Chondrocyte (in vitro differentiated cells): Measurements from ENCODE around the gene AFAP1L2. TPM values are rescaled to one million over a fixed set of nuclear protein-coding genes. Genes with fewer than 3 reads are reported as not detected.

ENCODE experiments used
- DNase-seq: peaks from one replicate; pipeline ENCODE4 v3.0.0; 2021; ENCODE audit warnings: mixed read lengths, low spot score
- H3K27ac Mint-ChIP-seq: one replicate; pipeline ENCODE4 v1.8.0; 2021; ENCODE audit warnings: mild to moderate bottlenecking, moderate library complexity, mixed read lengths; ENCODE audit not compliant: unreplicated experiment
- H3K27me3 Mint-ChIP-seq: 2 replicates; pipeline ENCODE4 v1.8.0; 2021; ENCODE audit warnings: low read depth, mixed read lengths
- H3K36me3 Mint-ChIP-seq: 2 replicates; pipeline ENCODE4 v1.8.0; 2021; ENCODE audit warnings: low read depth, mixed read lengths
- H3K4me1 Mint-ChIP-seq: 2 replicates; pipeline ENCODE4 v1.8.0; 2021; ENCODE audit warnings: low read depth, mild to moderate bottlenecking, mixed read lengths
- H3K4me3 Mint-ChIP-seq: one replicate; pipeline ENCODE4 v1.8.0; 2021; ENCODE audit warnings: mild to moderate bottlenecking, moderate library complexity, mixed read lengths; ENCODE audit not compliant: unreplicated experiment
- H3K9me3 Mint-ChIP-seq: 2 replicates; pipeline ENCODE4 v1.8.0; 2021; ENCODE audit warnings: low read depth, mixed read lengths
- total RNA-seq: library from RNA; stranded (reverse); gene quantifications from 3 replicates; pipeline ENCODE4 v1.2.1, GENCODE V29; 2021
- TF ChIP-seq, protein P1 (sequence below): fragments of 200-600 bp; sonication (generic); IDR thresholded peaks from 2 replicates; pipeline ENCODE4 v1.5.0; 2021; ENCODE audit warnings: antibody characterized with exemption, mild to moderate bottlenecking, moderate library complexity

The AFAP1L2 gene
- total RNA-seq, 1 donor from 2014 or later = 2.9 TPM

DNA sequence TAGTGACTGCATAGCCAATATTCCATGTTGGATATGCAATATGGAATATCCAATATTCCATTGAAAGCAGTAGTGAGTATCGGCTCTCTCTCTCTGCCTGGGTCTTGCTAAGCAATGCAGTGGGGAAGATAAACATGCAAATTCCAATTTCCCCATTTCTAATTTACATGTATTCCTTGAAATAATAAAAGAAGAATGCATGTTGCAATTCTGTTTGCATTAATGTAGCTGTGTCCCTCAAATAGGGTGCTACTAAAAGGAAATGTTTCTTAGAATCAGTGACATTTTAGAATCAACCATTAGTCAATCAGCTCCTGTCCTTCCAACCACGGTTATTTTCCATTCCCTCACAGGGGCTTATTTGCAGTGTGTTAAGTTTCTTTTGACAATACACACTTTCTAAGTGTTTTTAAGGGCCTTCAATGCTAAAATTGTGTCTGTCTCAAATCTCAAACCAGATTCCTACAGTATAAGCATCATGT is 46.7 kb downstream of the AFAP1L2 start:
- DNase-seq = no peak
- no peak overlapping the region for H3K27ac Mint-ChIP-seq
- peaks cover 45% of the 10 kb centered on the region for H3K4me1 Mint-ChIP-seq
- no peaks in the 10 kb centered on the region for H3K36me3 Mint-ChIP-seq
- H3K27me3 Mint-ChIP-seq = no peaks in the 10 kb centered on the region
- no peak overlapping the region for H3K4me3 Mint-ChIP-seq
- H3K9me3 Mint-ChIP-seq = no peaks in the 10 kb centered on the region
- TF ChIP-seq, protein P1, sequence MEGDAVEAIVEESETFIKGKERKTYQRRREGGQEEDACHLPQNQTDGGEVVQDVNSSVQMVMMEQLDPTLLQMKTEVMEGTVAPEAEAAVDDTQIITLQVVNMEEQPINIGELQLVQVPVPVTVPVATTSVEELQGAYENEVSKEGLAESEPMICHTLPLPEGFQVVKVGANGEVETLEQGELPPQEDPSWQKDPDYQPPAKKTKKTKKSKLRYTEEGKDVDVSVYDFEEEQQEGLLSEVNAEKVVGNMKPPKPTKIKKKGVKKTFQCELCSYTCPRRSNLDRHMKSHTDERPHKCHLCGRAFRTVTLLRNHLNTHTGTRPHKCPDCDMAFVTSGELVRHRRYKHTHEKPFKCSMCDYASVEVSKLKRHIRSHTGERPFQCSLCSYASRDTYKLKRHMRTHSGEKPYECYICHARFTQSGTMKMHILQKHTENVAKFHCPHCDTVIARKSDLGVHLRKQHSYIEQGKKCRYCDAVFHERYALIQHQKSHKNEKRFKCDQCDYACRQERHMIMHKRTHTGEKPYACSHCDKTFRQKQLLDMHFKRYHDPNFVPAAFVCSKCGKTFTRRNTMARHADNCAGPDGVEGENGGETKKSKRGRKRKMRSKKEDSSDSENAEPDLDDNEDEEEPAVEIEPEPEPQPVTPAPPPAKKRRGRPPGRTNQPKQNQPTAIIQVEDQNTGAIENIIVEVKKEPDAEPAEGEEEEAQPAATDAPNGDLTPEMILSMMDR = no peak

DNA sequence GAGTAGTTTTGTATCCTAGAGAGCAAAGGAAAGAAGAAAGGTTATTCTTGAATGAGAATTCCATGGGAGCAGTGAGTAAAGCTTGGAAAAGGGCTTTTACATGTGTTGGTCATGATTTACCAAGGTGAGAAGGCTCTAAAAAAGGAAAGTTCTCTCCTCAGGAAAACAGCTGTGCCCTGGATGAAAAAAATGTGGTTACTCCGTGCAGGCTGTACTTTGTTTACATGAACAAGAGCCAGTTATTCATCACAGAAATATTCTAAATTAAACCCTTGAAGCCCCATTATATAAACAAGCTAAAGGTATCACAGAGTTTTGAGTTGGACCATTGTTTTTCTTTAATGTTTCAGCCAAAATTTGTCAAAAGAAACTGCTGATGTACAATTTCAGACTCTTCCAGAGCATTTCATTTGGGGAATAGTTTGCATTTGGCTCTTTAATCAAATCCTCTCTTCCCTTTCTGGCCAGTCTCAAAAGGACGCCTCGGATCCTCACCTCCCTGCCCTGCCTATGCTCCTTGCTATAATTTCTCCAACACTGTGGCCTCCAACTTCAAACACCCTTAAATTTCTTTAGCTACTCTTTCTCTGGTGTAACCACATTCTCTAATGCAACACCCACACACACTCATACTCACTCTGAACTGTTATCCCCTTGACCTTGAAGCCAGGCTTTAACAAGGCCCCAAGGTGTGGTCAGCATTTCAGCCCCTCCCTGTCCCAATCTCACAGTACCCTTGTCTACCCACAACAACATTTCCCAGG is 47.4 kb downstream of the AFAP1L2 start:
- H3K4me3 Mint-ChIP-seq = no peak overlapping the region
- H3K27ac Mint-ChIP-seq = peak overlapping the region; percentile 18
- no peaks in the 10 kb centered on the region for H3K27me3 Mint-ChIP-seq
- no peaks in the 10 kb centered on the region for H3K9me3 Mint-ChIP-seq
- TF ChIP-seq, protein P1 = no peak
- H3K36me3 Mint-ChIP-seq = no peaks in the 10 kb centered on the region
- DNase-seq = no peak
- peaks cover 45% of the 10 kb centered on the region for H3K4me1 Mint-ChIP-seq

DNA sequence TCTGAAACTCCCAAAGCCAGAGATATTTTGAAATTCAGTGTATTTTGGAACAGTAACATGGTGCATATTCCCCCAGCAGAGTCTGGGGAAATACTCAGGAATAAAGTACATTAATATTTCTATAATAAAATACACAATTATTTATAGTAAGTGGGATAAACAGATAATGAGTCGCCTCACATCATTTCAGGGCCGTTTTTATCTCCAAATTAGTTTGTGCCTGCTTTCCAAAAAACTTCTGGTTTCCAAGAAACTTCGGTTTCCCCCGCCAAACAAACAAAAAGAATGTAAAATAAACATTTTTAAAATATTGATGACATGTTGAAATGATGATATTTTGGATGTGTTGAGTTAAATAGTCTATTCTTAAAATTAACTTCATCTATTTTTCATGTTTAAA is 48.2 kb downstream of the AFAP1L2 start:
- Mint-ChIP-seq H3K4me1 (peaks cover 45% of the 10 kb centered on the region), H3K27me3 (no peaks in the 10 kb centered on the region), H3K4me3 (no peak overlapping the region), H3K27ac (no peak overlapping the region), H3K9me3 (no peaks in the 10 kb centered on the region), H3K36me3 (no peaks in the 10 kb centered on the region)
- TF ChIP-seq, protein P1 = no peak
- no peak for DNase-seq

DNA sequence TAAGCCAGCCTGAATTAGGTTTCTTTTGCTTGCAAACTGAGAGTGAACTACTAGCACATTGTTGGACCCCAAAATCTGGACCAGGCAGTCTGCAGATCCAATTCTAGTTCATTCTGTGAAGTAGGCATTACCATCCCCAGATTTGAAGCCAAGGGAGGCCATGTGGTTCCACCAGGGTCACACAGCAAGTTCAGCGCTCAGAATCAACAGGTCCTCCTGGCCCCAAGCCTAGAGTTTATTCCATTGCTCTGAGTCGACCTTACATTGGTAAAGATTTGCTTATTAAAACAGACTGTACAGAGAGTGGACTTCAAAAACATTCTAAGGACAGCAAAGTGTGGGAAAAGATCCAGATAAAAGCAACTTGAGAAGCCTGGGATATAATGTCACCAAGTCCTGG is 50.9 kb downstream of the AFAP1L2 start:
- Mint-ChIP-seq H3K4me3 (no peak overlapping the region), H3K4me1 (peaks cover 51% of the 10 kb centered on the region), H3K27ac (peak overlapping the region; percentile 57), H3K9me3 (no peaks in the 10 kb centered on the region), H3K27me3 (no peaks in the 10 kb centered on the region), H3K36me3 (no peaks in the 10 kb centered on the region)
- TF ChIP-seq, protein P1 = no peak
- no peak for DNase-seq

DNA sequence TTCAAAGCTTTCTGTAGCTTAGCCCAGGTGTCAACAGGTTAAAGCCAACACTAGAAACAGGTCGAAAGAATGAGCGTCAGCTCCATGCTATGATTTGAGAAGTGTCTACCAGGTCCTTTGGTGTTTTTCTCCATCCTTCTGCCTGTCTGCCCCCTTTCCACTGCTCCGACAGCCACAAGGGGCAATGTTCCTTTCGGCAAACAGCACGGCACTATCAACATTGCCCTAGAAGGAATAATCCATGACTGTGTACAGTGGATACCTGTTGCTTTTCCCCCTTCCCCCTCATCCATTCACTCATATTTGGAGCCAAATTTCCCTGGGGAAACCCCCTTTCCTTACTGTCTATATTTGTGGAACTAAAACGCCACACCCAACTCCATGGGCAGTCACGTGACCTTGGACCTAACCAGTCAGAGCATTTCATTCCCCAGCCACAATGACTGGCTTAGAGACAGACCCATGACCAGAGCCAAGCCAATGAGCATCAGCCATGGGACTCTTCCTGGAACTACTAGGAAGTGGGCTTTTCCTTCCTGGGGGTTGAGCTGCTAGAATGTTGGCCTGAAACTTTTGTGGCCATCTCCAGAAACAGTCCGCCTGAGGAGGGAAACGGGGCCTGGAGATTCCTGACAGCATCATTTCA is 51.5 kb downstream of the AFAP1L2 start:
- Mint-ChIP-seq H3K4me3 (no peak overlapping the region), H3K36me3 (no peaks in the 10 kb centered on the region), H3K9me3 (no peaks in the 10 kb centered on the region), H3K27ac (no peak overlapping the region), H3K27me3 (no peaks in the 10 kb centered on the region), H3K4me1 (peaks cover 50% of the 10 kb centered on the region)
- TF ChIP-seq, protein P1 = no peak
- no peak for DNase-seq
